Ovary (tissue), 9 donors: ENCODE results near the gene ENTHD1. TPM values are rescaled to one million over a fixed set of nuclear protein-coding genes. Genes with fewer than 3 reads are reported as not detected.

ENCODE experiments used
- DNase-seq, 5 donors: peaks; one replicate each; pipeline ENCODE4 v3.0.0-alpha.2; 2019 to 2020
- H3K27ac ChIP-seq, 2 donors: fragments of 200-600 bp; one replicate each; pipeline versions ENCODE4 v1.5.1 to v1.8.0; 2019 to 2022
- H3K27me3 ChIP-seq: fragments of 200-600 bp; one replicate; pipeline ENCODE4 v1.8.0; 2022
- H3K36me3 ChIP-seq: fragments of 200-600 bp; sonication (generic); one replicate; pipeline ENCODE4 v1.5.1; 2019
- H3K4me1 ChIP-seq: one replicate; pipeline ENCODE4 v1.8.1; 2013; ENCODE audit warnings: mild to moderate bottlenecking, moderate library complexity; ENCODE audit not compliant: insufficient read depth
- H3K4me3 ChIP-seq: fragments of 200-600 bp; sonication (generic); one replicate; pipeline ENCODE4 v1.5.1; 2017
- H3K9me3 ChIP-seq, 2 donors: fragments of 200-600 bp in 1 of 2; sonication (generic) in 1 of 2; one replicate each; pipeline versions ENCODE4 v1.5.1 to v1.8.1; 2013 to 2019; ENCODE audit warnings: mild to moderate bottlenecking in 1 of 2, moderate library complexity in 1 of 2
- EP300 ChIP-seq: sonication (generic); formaldehyde crosslinking; IDR thresholded peaks from one replicate; pipeline ENCODE4 v1.6.1; 2017; ENCODE audit warnings: antibody characterized with exemption
- POLR2A ChIP-seq: fragments of 450-650 bp; IDR thresholded peaks from one replicate; pipeline ENCODE4 v1.6.1; 2017; ENCODE audit warnings: antibody characterized with exemption, mild to moderate bottlenecking, moderate library complexity
- WGBS, 3 donors: extraction: QIAGEN DNeasy Blood & Tissue Kit in 1 of 3; methylation state at CpG; one replicate each; pipeline versions ENCODE4 v1.1.5 to v1.1.7; 2013 to 2017; 5-methylcytosine and 5-hydroxymethylcytosine counted together
- intact Hi-C, 4 donors: fragments of 100-400 bp; cut with DNase I; formaldehyde crosslinking; loops; one replicate each; pipeline versions ENCODE4 v1.11.0 to v1.15.1; 2022 to 2023
- polyA plus RNA-seq, 2 donors: library from polyadenylated mRNA; stranded (reverse); fragments of 200-250 nt in 1 of 2; fragments of 350-450 nt in 1 of 2; fragmentation: Illumina TruSeq in 1 of 2; extraction: RNeasy Lipid Tissue Mini Kit (QIAGEN cat#74804) in 1 of 2; gene quantifications; one replicate each; pipeline ENCODE4 v1.2.3, GENCODE V29; 2013 to 2014
- total RNA-seq, 7 donors: library from RNA; depleted of rRNA in 2 of 7; stranded (reverse); fragments of >200 nt in 2 of 7; fragmentation: NEBNext Ultra II Directional in 3 of 7; extraction: Animal tissue kit (Norgen Biotek cat#: 25700) in 3 of 7; gene quantifications; one replicate each; pipeline versions ENCODE4 v1.1.0 to v1.2.4, GENCODE V29; 2016 to 2023
- TF ChIP-seq, protein P1 (sequence below), 3 donors: fragments of 450-650 bp in 2 of 3; fragments of 200-600 bp in 1 of 3; IDR thresholded peaks; one replicate each; pipeline versions ENCODE4 v1.5.1 to v1.8.0; 2016 to 2022; ENCODE audit warnings: antibody characterized with exemption in 3 of 3, mild to moderate bottlenecking in 1 of 3
- donor health status: DM: no; HTN: no; CAD: no; lungs with moderate emphysema.
- donor health status: DM: no; HTN: no; CAD: no.
- donor health status: Bipolar disorder and iron deficiency.
- donor health status: DM: yes; HTN: yes; CAD: no.
- donor health status: DM: no; HTN: no; CAD: no.
- donor health status: DM: yes; HTN: yes; CAD: no.

Gene ENTHD1
- total and polyA plus RNA-seq, 9 donors = 0.23 TPM; not detected in 8

DNA sequence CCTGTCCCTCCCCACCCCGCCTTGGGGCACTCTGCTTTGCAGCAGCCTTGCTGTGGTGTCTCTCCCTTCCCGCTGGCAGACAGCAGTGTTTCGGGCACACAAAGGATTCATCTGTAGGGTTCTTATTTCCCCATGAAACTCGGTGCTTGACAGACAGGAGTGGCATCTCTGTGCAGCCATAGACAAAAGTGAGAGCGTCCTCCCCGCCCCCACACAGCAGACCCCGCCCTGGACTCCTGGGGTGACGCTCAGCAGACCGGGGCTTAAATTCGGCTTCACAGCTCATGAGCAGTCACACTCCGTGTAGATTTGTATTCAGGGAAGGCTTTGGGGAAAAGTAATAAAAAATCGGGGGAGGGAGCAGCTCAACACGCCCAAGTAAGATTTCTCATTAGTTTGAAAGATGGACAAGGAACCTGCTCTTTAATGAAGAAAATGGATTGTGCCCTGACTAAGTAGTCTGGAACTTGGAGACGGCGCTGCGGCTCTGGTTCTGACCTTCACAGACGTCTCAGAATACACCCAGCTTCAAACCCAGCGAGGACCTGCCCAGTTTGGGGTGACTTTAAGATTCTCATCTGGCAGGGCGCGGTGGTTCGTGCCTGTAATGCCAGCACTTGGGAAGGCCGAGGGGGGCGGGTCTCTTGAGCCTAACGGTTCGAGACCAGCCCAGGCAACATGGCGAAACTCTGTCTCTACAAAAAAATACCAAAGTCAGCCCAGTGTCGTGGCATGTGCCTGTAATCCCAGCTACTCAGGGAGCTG lies 187.0 kb downstream of the ENTHD1 start:
- Histone ChIP-seq H3K27me3 (no peaks in the 10 kb centered on the region), H3K27ac (no peak overlapping the region), H3K36me3 (no peaks in the 10 kb centered on the region), H3K9me3 (no peaks in the 10 kb centered on the region), H3K4me3 (no peak overlapping the region), H3K4me1 (peaks cover 5% of the 10 kb centered on the region)
- TF ChIP-seq, protein P1, sequence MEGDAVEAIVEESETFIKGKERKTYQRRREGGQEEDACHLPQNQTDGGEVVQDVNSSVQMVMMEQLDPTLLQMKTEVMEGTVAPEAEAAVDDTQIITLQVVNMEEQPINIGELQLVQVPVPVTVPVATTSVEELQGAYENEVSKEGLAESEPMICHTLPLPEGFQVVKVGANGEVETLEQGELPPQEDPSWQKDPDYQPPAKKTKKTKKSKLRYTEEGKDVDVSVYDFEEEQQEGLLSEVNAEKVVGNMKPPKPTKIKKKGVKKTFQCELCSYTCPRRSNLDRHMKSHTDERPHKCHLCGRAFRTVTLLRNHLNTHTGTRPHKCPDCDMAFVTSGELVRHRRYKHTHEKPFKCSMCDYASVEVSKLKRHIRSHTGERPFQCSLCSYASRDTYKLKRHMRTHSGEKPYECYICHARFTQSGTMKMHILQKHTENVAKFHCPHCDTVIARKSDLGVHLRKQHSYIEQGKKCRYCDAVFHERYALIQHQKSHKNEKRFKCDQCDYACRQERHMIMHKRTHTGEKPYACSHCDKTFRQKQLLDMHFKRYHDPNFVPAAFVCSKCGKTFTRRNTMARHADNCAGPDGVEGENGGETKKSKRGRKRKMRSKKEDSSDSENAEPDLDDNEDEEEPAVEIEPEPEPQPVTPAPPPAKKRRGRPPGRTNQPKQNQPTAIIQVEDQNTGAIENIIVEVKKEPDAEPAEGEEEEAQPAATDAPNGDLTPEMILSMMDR (IDR thresholded peaks at IDR 0.05) = no peak
- no peak for TF ChIP-seq POLR2A
- TF ChIP-seq EP300 = no peak
- no peak for DNase-seq
- intact Hi-C loops = no loop called here
- 87 to 91% (median 91%) methylated on average over 27 of the region's 27 CpGs for WGBS, 3 donors

GRCh38 chr22:39705386-39705785 lies 188.2 kb downstream of the ENTHD1 start:
- 92 to 94% (median 93%) methylated on average over 12 of the region's 12 CpGs for WGBS, 3 donors
- no peaks in the 10 kb centered on the region for H3K9me3 ChIP-seq
- no peak for DNase-seq
- TF ChIP-seq EP300 (no peak), POLR2A (no peak)
- TF ChIP-seq, protein P1 (IDR thresholded peaks at IDR 0.05) = no peak
- intact Hi-C loops = no loop called here
- H3K27me3 ChIP-seq = no peaks in the 10 kb centered on the region
- H3K4me3 ChIP-seq = no peak overlapping the region
- H3K36me3 ChIP-seq = no peaks in the 10 kb centered on the region
- H3K4me1 ChIP-seq = peaks cover 5% of the 10 kb centered on the region
- H3K27ac ChIP-seq = no peak overlapping the region

- Histone ChIP-seq H3K4me3 (no peak overlapping the region), H3K27me3 (no peaks in the 10 kb centered on the region), H3K27ac (no peak overlapping the region), H3K4me1 (peaks cover 5% of the 10 kb centered on the region), H3K9me3 (no peaks in the 10 kb centered on the region), H3K36me3 (no peaks in the 10 kb centered on the region)
- peak in 3 of 5 donors; percentile 28 to 68 (median 42) for DNase-seq
- intact Hi-C loops = no loop called here
- 8 to 16% (median 12%) methylated on average over 17 of the region's 17 CpGs for WGBS, 3 donors
- no peak for TF ChIP-seq EP300
- no peak for TF ChIP-seq POLR2A
- TF ChIP-seq, protein P1 (IDR thresholded peaks at IDR 0.05) = no peak
Measured at GRCh38 chr22:39703928-39704639, 189.5 kb downstream of the ENTHD1 start.

DNA sequence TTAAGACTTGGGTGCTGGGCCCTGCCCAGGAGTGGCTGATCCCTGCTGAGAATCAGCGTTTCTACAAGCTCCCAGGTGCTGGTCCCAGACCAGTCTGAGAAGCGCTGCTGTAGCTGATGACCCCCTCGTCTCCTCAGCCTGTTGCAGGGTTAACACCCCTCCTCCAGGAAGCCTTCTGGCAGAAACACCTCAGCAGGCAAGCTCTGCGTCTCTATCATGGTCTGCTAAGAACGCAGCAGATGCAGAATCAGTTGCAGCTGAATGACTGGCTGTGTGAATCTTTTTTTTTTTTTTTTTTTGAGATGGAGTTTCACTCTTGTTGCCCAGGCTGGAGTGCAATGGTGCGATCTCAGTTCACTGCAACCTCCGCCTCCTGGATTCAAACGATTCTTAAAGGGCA lies 190.5 kb downstream of the ENTHD1 start:
- Histone ChIP-seq H3K4me3 (no peak overlapping the region), H3K4me1 (peaks cover 5% of the 10 kb centered on the region), H3K9me3 (no peaks in the 10 kb centered on the region), H3K27ac (no peak overlapping the region), H3K36me3 (no peaks in the 10 kb centered on the region), H3K27me3 (no peaks in the 10 kb centered on the region)
- DNase-seq = no peak
- intact Hi-C loops = no loop called here
- TF ChIP-seq, protein P1 (IDR thresholded peaks at IDR 0.05) = no peak
- TF ChIP-seq POLR2A = no peak
- no peak for TF ChIP-seq EP300
- 75 to 85% (median 80%) methylated on average over 8 of the region's 8 CpGs for WGBS, 3 donors
